Stimulated activated CD4-positive, alpha-beta T cell treated with anti-CD3 and anti-CD28 coated beads, Interleukin-12 subunit alpha, Interleukin-12 subunit beta, amount 100 ng/mL, for 24 hours (primary cell): ENCODE measurements around the gene PRKAG2.
"Not testable (repeated sequence)": the region's sequence is repeated elsewhere in the genome, so short reads cannot be mapped to it uniquely, and the experiment has no call there.

Experiments used
- DNase-seq, 2 experiments: peaks; one replicate each; pipeline ENCODE4 v3.0.0-alpha.2; 2020; ENCODE audit warnings: low read depth in 2 of 2

Gene PRKAG2

DNA sequence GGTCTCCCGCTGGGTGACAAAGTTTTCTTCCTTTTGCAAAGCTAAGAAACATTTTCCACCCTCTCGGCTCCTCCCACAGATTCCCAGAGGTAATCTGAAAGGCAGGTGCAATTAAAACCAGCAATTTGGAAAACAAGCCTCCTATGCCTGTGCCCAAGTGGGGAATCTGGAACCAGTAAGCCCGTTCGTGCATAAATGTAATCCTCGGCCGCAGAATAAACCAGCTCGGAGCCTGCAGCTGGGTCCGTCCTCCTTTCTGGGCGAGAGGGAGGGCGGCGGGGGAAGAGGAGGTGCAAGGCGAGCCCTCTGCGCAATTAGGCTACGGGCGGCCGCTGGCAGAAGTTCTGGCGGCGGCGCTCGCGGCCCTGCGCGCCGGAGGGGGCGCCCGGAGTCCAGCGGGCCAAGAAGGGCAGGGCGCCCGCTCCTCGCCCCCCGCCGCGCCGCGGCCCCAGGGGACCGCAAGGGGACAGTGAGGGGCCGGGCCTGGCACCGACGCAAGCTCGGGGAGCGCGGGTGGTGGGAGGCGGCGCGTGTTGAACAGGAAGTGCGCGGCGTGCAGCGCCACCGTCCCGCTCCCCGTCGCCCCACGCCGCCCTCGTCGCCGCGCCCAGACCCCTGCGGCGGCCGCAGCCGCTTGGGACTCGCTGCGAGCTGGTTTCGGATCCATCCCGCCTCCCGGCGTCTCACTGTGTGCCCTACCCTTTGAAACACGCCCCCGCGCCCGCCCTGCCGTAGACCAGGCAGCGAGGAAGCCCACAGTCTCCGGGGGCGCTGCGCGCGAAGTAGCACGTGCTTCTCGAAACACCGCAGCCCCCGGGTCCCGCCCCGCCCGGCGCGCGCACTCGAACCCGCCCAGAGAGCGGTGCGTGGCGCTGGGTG, at the start of gene PRKAG2:
TSS of gene PRKAG2 (minus strand) at position 217 of the 879 bp plus-strand sequence. CDS start 495 bp downstream, outside the sequence.
- peak; percentile 41 to 66 for DNase-seq

DNA sequence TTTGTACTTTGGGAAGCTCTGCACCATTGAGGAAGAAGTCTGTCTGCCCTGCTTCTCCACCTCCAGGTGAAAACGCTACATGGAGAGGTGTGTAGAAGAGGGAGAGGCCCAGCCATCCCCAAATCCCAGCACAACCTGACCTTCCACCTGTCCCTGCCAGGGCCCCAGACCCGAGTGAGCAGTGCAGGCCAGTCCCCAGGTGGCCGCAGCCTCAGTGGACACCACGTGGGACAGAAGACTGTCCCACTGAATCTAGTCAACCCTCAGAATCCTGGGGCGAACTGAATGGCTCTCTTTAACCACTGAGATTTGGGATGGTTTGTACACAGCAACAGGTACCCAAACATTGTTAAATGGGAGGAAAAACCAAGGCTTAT, 49.4 kb upstream of the PRKAG2 start:
- no peak for DNase-seq

DNA sequence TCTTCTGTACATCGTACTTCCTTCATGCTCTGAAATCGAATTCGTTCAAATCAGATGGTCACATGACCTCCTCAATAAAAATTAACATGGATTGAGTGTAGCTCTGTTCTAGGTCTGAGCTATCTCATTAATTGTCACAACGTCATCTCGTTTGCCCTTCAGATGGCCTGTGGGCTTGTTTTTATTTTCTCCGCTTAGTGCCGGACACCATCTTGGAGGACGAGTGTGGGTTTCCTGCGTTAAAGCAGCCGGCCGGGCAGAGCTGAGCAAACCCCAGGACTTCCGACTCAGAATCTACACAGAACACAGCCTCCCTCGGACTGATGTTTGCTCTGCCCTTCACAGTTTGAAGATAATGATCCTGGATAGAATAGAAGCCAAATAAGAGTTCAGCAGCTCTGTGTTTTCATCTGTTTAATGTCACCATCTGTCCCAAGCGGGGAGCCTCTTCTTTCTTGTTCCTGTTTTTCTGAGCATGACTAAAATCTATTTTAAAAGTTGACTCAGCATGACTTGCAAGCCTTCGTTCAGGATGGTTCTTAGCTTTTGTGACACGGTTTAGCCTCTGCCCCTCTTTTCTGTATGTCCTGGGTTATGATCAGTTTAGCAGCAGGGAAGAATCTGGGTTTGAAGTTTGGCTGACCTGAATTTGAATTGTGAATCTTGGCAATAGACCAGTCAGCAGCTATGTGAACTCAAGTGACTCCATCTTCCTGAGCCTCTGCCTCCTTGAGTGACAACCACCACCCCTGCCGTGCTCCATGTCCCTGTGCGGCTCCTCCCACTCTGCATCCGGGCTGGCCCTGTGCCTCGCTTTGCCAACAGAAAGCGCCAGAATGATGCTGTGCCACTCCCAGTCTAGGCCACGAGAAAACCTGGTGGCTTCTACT, 48.8 kb upstream of the PRKAG2 start:
- DNase-seq, result peak in 1 of 2 experiments; percentile 8

DNA sequence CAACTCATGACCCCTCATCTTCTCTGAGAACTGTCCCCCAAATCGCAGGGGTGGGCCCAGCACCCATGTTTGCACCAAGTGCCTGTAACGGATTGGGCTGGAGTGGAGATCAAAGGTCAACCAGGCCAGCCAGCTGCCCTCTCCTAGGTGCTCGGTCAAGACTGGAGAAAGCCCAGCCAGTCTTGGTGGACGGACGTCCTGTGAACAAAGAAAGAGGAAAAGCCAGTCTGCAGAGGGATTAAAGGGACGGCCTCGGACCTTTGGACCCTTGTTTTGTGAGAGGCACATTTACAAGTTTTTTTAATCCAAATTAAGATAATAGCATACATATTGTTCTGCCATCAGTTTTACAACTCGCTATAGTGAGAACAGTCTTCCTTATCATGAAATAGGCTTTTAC, 47.6 kb upstream of the PRKAG2 start:
- no peak for DNase-seq

DNA sequence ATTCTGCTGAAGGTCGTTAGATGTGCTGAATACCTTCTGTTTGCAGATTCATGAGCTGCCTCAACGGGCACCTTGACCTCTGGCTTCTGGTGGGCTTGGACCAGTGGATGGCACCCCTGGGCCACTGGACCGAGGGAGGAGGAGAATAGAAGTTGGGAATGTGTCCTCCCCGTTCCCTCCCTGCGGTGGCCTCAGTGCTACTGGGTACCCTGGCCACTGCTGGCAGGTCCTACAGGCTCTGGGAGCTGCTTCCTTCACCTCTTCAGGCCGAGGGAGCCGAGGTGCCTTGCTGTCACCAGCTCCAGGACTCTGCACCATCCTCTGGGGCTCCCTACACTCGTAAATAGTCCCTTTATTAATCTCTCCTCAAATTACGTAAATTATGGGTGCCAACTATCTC, 47.1 kb upstream of the PRKAG2 start:
- no peak for DNase-seq

DNA sequence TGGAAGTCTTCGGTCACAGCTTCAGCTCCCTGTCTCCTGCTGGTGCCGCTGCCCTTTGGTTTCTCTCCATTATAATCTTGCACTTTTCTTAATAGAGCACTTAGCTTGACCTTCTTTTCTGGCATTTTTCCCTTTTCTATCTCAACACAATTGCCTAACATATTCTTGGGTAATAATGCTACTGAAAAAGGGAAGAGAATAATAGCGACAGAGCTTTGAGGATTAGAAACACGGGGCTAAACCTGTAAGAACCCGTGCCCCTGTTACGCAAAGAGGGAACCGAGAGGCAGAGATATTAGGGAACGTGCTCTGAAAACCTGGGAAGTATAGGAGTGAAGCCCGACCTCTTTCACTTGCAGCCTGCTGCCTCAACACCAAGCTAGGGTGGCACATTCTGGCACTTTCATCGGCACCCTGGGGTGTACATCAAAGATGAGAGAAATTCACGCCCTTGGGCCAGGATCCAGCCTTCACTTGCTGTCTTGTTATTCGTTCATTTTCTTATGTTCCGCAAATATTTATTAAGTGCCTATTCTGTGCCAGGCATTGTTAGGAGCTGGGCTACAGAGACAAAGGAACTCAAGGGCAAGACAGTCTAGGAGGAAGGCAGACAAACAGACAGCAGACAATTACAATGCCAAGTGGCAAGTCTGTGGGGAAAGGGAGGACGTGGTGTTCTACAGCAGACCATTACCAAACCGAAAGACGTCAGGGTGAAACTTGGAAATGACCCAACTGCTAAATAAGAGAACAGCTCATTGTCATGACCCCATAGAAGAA, 46.4 kb upstream of the PRKAG2 start:
- no peak for DNase-seq

DNA sequence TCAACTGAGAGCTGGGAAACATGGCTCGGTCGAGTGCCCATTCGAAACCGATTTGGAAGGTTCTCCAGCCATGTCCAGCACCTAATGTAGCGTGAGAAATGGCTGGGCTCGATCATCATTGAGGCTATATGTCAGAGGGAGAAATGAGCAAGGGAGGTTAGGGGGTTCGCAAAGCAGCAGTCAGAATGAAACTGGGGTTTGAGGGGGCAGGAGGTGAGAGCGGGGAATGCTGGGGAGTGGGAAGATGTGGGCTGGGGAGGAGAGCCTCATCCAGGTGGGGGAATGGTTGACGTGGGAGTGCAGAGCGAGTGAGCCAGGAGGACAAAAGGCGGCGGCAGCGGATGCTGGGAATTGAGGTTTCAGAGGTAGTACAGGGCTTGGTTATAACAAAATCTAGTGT, 44.5 kb upstream of the PRKAG2 start:
- no peak for DNase-seq

DNA sequence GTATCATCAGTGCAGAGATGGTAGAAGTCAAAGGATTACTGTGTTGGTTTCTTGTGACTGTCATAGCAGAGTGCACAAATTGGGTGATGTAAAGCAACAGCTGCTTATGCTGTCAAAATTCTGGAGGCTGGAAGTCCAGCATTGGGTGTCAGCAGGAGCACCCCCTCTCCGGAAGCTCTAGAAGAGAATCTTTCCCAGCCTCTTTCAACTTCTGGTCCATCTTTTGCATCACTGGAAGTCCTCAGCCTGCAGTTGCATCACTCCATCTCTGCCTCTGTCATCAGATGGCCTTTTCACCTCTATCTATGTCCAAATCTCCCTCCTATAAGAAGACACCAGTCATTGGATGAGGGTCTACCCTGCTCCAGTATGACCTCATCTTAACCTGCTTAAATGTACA, 43.6 kb upstream of the PRKAG2 start:
- no peak for DNase-seq

DNA sequence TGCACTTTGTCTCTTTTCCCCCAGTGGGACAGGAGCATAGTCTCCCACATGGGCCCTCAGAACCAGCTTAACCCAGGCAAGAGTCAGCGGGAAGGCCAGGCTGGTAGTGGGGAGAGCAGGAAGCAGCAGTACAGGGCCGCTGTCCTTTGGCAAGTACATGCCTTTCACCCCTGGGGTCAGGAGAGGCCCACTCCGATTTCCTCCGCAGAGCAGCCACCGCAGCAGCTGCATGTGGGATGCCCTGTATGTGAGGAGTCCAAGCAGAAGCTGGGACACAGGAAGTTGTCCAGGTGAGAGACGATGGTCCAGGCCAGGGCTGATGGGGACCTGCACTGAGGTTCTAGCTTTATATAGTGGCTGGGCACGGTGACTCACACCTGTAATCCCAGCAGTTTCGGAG, 42.7 kb upstream of the PRKAG2 start:
- DNase-seq, result no peak

DNA sequence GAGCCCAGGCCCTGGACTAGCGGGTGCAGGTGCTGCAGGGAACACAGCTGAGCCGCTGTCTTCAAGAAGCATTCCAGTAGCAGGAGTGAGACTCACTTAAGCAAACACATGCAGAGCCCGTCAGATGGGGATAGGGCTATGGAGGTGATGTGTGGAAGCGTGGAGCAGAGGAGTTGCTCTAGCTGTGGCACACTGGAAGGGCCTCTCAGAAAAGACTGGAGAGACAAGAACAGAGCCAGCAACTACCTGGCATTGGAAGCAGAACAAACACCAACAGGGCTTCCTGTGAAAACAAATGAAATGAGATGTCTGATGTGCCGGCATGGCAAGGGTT, 41.6 kb upstream of the PRKAG2 start:
- no peak for DNase-seq

DNA sequence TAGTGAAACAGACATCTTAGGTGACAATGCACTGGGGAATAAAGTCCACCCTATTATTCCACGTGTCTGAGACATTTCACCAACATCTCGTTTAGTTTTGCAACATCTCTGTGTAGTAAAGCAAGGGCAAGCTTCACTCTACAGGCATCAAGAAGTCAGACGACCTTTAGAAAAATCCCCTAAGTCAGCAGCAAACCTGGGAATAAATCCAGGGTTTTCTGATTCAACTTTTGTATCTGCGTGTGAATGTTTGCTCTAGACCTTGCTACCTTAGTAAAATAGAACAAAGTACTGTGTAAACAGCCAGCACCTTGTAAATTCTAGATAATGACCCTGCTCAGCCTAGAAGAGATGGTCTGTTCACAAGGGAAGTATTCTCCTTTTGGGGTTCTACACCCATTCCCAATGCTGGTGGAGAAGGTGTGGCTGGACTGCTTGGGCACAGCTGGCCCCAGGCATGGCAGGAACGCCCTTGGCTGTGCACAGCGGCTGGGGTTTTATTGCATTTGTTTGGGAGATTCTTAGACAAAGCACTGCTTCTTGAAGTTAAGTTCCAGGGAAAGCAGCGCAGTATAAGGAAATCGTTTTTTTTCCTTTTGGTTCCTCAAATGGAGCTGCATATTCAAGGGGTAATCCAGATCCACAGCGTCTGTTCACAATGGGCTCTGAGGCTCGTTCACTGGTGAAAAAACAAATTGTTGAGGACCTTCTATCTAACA, 41.0 kb upstream of the PRKAG2 start:
- DNase-seq, result no peak

DNA sequence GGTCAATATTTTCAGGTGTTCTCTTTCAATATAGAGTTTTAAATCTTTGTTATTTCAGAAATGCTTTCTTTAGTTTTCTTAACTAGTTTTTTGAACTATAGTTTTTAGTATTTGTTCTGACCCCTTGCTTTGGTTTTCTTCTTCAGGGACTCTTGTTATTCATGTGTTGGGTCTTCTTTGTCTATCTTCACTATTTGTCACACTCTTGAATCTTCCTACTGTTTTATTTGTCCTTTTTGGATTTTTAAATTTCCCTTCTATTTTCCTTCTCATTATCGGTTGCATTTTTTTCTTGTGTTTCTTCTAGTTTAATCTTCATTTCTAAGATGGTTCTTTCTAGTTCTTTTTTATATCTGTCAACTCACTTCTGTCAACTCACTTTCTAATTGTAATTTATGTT, 37.1 kb upstream of the PRKAG2 start:
- DNase-seq, result no peak

DNA sequence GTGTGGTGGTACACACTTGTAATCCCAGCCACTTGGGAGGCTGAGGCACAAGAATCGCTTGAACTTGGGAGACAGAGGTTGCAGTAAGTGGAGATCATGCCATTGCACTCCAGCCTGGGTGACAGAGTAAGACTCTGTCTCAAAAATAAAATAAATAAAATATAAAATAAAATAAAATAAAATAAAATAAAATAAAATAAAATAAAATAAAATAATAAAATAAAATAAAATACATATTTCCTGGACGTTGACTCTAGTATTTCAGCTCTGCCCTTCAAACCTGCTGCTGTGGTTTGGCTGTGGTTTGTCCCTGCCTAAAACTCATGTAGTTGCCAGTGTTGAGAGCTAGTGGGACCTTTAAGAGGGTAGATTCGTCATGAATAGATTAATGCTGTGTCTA, 33.7 kb upstream of the PRKAG2 start:
- not testable (repeated sequence) for DNase-seq

DNA sequence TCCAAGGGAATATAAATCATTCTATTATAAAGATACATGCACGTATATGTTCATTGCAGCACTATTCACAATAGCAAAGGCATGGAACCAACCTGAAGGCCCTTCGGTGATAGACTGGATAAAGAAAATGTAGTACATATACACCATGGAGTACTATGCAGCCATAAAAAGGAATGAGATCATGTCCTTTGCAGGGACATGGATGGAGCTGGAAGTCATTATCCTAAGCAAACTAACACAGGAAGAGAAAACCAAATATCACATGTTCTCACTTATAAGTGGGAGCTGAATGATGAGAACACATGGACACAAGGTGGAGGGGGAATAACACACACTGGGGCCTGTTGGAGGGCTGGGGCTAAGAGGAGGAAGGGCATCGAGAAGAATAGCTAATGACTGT, 30.2 kb upstream of the PRKAG2 start:
- not testable (repeated sequence) for DNase-seq

DNA sequence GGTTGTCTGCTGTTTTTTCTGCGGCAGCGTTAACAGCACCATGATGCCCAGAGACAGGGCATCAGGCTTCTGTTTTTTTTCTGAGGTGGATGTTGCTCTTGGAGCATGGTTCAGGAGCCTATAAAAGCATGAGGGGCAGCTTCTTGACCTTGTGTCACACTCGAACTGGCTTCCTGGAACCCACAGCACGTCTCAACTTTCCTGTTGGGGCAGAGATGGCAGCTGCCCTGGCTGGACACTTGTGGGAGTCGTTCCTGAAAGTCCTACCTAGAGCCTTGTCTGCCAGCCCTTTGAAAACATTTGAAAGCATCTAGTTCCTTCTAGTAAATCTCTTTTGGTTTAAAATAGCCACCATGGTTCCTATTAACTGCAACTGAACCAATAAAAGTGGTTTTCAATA, 28.9 kb upstream of the PRKAG2 start:
- DNase-seq, result no peak

DNA sequence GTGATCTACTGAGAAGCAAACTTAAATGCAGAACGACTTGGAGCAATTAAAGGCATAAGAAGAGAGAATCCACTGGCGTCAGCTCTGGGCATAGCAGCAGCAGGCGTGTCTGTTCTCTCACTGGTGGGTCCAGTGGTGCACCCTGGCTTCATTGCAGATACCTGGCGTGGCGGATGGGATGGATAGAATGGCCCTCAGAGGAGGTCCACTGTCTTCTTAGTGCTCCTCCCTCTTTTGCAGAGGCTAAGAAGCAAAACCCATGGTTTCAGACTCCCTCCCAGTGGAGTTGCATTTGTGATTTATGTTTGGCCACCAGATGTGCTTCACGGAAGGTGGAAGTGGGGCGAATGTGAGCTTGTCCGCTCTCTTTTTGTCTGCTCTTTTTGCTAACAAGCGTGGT, 28.4 kb upstream of the PRKAG2 start:
- no peak for DNase-seq

DNA sequence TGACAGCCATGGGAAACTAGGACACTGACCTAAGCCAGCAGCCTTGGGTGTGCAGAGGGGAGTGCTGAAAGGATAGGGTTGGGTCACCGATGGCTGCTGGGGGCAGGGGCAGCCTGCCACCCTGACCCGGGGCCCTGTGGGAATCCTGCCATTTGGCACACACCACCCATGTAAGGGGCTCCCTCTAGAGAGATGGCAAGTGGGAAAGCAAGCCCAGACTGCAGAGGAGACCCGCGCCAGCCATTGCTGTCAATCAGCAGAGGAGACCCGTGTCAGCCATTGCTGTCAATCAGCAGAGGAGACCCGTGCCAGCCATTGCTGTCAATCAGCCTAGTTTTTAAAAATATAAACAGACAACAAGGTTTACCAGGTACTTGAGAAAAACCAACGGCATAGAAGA, 27.4 kb upstream of the PRKAG2 start:
- no peak for DNase-seq

DNA sequence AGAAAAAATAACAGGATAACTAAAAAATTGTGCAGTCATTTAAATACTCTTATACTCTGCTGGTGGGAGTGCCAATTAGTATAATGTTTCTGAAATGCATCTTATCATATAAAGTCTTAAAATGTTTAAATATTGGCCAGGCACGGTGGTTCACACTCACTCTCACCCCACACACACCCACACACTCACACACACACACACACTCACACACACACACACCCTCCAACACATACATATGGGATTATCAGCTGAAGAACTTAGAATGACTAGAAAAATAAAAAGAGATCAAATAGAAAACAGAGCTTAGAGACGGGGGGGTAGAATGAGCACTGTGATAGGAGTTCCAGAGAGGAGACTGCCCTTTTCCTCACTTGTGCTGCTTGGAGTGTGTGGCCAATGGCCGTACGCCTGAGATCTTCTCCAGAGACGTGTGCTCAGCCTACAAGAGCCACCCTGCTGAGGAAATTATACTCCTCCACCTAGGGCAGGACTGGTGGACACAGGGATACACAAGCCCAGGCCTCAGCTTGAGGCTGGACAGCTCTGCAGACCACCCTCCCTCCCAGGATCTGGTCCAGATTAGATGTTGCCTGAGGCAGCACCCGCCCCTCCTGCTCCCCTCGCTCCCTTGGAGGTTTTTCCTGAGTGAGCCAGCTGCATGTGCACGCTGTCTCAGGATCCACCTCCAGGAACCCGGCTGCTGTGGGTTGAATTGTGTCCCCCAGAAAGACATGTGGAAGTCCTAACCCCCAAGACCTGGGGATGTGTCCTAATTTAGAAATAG, 26.5 kb upstream of the PRKAG2 start:
- no peak for DNase-seq

DNA sequence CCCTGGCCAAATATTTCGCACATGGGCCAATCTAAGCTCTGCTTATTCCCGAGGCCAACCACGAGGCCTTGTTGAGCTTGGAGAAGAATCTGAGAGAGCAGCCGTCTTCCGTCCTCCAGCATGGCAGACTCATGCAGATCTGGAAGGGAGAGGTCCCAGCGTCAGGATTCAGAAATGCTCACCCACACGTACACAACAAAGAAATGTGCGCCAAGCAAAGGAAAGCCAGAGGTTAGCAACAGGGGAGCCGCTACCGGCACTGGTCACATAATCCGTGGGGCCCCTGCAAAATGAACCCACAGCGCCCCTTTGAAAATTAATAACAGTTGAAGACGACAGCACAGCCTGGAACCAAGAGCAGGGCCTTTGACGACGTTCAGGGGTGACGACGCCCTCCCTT, 25.4 kb upstream of the PRKAG2 start:
- no peak for DNase-seq

DNA sequence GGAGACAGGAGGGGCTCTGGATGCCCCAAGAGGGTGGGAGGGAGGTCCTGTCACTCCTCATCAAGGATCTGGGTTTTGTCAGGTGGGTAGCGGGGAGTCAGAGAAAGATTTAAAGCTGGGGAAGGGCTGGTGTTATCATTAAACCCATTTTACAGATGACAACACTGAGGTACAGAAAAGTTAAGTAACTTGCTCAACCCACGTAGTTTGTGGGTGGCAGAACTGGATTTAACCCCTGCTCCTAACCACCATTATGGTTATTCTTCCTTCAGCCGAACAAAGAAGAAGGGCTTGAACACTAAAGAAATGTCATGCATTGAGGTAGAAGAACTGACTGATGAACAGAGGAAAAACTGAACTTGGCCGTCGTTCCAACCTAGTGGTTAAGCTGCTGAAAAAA, 24.9 kb upstream of the PRKAG2 start:
- no peak for DNase-seq
